Keratinocyte (primary cell): ENCODE results near the gene ARHGAP22.

Source experiments
- EZH2 ChIP-seq: IDR thresholded peaks from one replicate; pipeline ENCODE4 v1.6.1; 2012; ENCODE audit warnings: inconsistent platforms, mild to moderate bottlenecking, low read length, moderate library complexity
- TF ChIP-seq, protein P1 (sequence below), 3 experiments: IDR thresholded peaks in 1 of 3; conservative IDR thresholded peaks in 1 of 3; optimal IDR thresholded peaks in 1 of 3; 2 replicates in 2 of 3; 3 replicates in 1 of 3; pipeline versions ENCODE3 to v1.5.1; 2011; ENCODE audit warnings: low read length in 3 of 3, mild to moderate bottlenecking in 3 of 3, moderate library complexity in 2 of 3, control low read depth in 1 of 3, inconsistent platforms in 1 of 3; ENCODE audit not compliant: insufficient read depth in 2 of 3; ENCODE audit errors: extremely low read depth in 1 of 3

DNA sequence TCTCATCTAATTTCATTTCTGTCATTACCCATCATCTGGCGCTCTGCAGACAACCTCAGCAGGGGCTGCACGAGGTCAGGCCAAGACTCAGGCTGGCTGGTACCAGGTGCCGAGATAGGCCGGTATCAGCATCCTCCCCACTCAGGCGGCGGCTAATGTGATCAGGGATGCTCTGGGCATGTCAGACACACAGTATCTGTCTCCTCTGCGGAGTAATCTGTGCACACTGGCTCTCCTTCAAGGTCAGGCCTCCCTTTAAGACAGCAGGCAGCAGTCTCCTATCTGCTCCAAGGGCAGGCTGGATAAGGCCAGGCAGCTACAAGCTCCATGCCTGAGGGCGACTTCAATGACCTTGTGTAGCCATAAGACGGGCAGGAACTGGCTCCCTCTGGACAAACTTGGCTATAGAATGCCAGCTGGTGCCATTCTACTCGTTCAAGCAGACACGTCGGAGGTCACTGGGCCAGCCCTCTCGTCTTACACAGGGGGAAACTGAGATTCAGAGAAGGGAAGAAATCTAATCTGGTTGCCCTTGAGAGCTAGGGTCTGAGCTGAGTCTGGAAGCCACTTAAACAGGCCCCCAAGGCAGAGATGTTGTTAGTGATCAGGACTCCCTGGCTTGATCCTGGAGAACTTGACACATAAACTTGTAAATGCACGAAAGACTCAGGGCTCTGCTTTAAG, 59.3 kb downstream of the ARHGAP22 start:
- TF ChIP-seq, protein P1, sequence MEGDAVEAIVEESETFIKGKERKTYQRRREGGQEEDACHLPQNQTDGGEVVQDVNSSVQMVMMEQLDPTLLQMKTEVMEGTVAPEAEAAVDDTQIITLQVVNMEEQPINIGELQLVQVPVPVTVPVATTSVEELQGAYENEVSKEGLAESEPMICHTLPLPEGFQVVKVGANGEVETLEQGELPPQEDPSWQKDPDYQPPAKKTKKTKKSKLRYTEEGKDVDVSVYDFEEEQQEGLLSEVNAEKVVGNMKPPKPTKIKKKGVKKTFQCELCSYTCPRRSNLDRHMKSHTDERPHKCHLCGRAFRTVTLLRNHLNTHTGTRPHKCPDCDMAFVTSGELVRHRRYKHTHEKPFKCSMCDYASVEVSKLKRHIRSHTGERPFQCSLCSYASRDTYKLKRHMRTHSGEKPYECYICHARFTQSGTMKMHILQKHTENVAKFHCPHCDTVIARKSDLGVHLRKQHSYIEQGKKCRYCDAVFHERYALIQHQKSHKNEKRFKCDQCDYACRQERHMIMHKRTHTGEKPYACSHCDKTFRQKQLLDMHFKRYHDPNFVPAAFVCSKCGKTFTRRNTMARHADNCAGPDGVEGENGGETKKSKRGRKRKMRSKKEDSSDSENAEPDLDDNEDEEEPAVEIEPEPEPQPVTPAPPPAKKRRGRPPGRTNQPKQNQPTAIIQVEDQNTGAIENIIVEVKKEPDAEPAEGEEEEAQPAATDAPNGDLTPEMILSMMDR (optimal IDR thresholded peaks at IDR 0.05 in 1 of 3, IDR thresholded peaks at IDR 0.05 in 1 of 3, conservative IDR thresholded peaks at IDR 0.05 in 1 of 3; ENCODE audit: extremely low read depth in 1 of 3, insufficient read depth in 2 of 3, low read length in 3 of 3), result no peak
- TF ChIP-seq EZH2, result no peak
